A549 treated with AZD9567 at 1 μM for 4 hours (cell line): ENCODE results near the gene ORM2. TPM values are rescaled to one million over a fixed set of nuclear protein-coding genes. Genes with fewer than 3 reads are reported as not detected.

ENCODE experiments used
- total RNA-seq: library from RNA; stranded (reverse); fragments of 200-300 nt; extraction: Qiagen RNA extraction; gene quantifications from 5 replicates; pipeline ENCODE4 v1.2.3, GENCODE V29; 2022; ENCODE audit not compliant: insufficient read depth

ORM2 gene
- not detected in 5 replicates for total RNA-seq

GRCh38 chr9:114329625-114330022, at the start of gene ORM2:
TSS of gene ORM2 (plus strand) at chr9:114329869. CDS start at chr9:114329905, 36 bp downstream.

GRCh38 chr9:114322831-114323531, 6.7 kb upstream of the ORM2 start, which contains the start of gene ORM1:
TSS of gene ORM1 (plus strand) at chr9:114323098. CDS start at chr9:114323134, 36 bp downstream.

Other genes starting within 250 kb of the ORM2 start
- gene KIF12, start 230.6 kb upstream of the ORM2 start, total RNA-seq: 1.7 to 2.3 TPM (median 1.8 TPM) in 4 of 5 replicates, not detected in the other
- gene COL27A1, start 174.3 kb upstream of the ORM2 start, total RNA-seq: 5.9 to 10.7 TPM (median 9.8 TPM) in 5 replicates
- 0.17 TPM in 1 of 5 replicates, not detected in the others for gene ORM1, start 6.8 kb upstream of the ORM2 start, total RNA-seq
- 4.2 to 9.7 TPM (median 5.2 TPM) in 5 replicates for gene AKNA, start 58.1 kb downstream of the ORM2 start, total RNA-seq
- gene WHRN, start 175.6 kb downstream of the ORM2 start, total RNA-seq: 2.4 to 7.4 TPM (median 6.7 TPM) in 5 replicates